Smooth muscle cell (in vitro differentiated cells): ENCODE measurements around the gene NCAPG2. TPM values are rescaled to one million over a fixed set of nuclear protein-coding genes. Genes with fewer than 3 reads are reported as not detected.
"Not testable (repeated sequence)": the region's sequence is repeated elsewhere in the genome, so short reads cannot be mapped to it uniquely, and the experiment has no call there.

ENCODE experiments used
- DNase-seq: peaks from one replicate; lab custom pipeline; 2025; ENCODE audit not compliant: unreplicated experiment; lab: John Stamatoyannopoulos, UW
- H2AFZ ChIP-seq: fragments of 200-600 bp; sonication (generic); 2 replicates; pipeline ENCODE4 v1.6.0; 2016; ENCODE audit warnings: antibody characterized with exemption, low read depth, mild to moderate bottlenecking
- H3F3A ChIP-seq: fragments of 200-600 bp; sonication (generic); 2 replicates; pipeline ENCODE4 v1.6.0; 2017; ENCODE audit warnings: antibody characterized with exemption, low read depth
- H3K27ac ChIP-seq: fragments of 200-600 bp; sonication (generic); 2 replicates; pipeline ENCODE4 v1.5.1; 2016; ENCODE audit warnings: low read depth, mild to moderate bottlenecking
- H3K27me3 ChIP-seq: fragments of 200-600 bp; sonication (generic); 2 replicates; pipeline ENCODE4 v1.6.1; 2016; ENCODE audit warnings: low read depth, mild to moderate bottlenecking
- H3K36me3 ChIP-seq: fragments of 200-600 bp; sonication (generic); 2 replicates; pipeline ENCODE4 v1.5.1; 2016; ENCODE audit warnings: low read depth
- H3K4me1 ChIP-seq: fragments of 200-600 bp; sonication (generic); 2 replicates; pipeline ENCODE4 v1.5.1; 2016; ENCODE audit warnings: low read depth
- H3K4me2 ChIP-seq: fragments of 200-600 bp; sonication (generic); 2 replicates; pipeline ENCODE4 v1.6.0; 2016; ENCODE audit warnings: mild to moderate bottlenecking
- H3K4me3 ChIP-seq: fragments of 200-600 bp; sonication (generic); 2 replicates; pipeline ENCODE4 v1.5.1; 2016; ENCODE audit warnings: mild to moderate bottlenecking
- H3K79me2 ChIP-seq: fragments of 200-600 bp; sonication (generic); 2 replicates; pipeline ENCODE4 v1.6.0; 2016; ENCODE audit warnings: low read depth, mild to moderate bottlenecking
- H3K9ac ChIP-seq: fragments of 200-600 bp; sonication (generic); 2 replicates; pipeline ENCODE4 v1.6.0; 2016; ENCODE audit warnings: low read depth
- H3K9me3 ChIP-seq: fragments of 200-600 bp; sonication (generic); replicated peaks from 2 replicates; pipeline ENCODE4 v1.5.1; 2016; ENCODE audit warnings: low read depth
- H4K20me1 ChIP-seq: fragments of 200-600 bp; sonication (generic); 2 replicates; pipeline ENCODE4 v1.6.0; 2016; ENCODE audit warnings: low read depth
- WGBS: methylation state at CpG from one replicate; pipeline ENCODE4 v1.1.7; 2016; ENCODE audit warnings: low lambda C conversion rate; 5-methylcytosine and 5-hydroxymethylcytosine counted together
- polyA plus RNA-seq: library from polyadenylated mRNA; unstranded; fragments of >200 nt; fragmentation: Nextera tagmentation; extraction: Ambion mirVana; gene quantifications from 2 replicates; pipeline ENCODE4 v1.2.1, GENCODE V29; 2016
- total RNA-seq: library from RNA; depleted of rRNA; stranded (reverse); fragments of >200 nt; gene quantifications from 2 replicates; pipeline ENCODE4 v1.2.3, GENCODE V29; 2014
- TF ChIP-seq, protein P1 (sequence below): fragments of 200-600 bp; sonication (generic); IDR thresholded peaks from 2 replicates; pipeline ENCODE4 v1.5.1; 2017; ENCODE audit warnings: borderline replicate concordance, mild to moderate bottlenecking, antibody characterized with exemption; ENCODE audit not compliant: insufficient read depth, poor library complexity, severe bottlenecking

The NCAPG2 gene
- total and polyA plus RNA-seq, 2 experiments from 2014 or later = 9.9 to 12.5 TPM

GRCh38 chr7:158676906-158677305 is 27.7 kb downstream of the NCAPG2 start:
- no peak for DNase-seq
- TF ChIP-seq, protein P1, sequence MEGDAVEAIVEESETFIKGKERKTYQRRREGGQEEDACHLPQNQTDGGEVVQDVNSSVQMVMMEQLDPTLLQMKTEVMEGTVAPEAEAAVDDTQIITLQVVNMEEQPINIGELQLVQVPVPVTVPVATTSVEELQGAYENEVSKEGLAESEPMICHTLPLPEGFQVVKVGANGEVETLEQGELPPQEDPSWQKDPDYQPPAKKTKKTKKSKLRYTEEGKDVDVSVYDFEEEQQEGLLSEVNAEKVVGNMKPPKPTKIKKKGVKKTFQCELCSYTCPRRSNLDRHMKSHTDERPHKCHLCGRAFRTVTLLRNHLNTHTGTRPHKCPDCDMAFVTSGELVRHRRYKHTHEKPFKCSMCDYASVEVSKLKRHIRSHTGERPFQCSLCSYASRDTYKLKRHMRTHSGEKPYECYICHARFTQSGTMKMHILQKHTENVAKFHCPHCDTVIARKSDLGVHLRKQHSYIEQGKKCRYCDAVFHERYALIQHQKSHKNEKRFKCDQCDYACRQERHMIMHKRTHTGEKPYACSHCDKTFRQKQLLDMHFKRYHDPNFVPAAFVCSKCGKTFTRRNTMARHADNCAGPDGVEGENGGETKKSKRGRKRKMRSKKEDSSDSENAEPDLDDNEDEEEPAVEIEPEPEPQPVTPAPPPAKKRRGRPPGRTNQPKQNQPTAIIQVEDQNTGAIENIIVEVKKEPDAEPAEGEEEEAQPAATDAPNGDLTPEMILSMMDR = no peak
- H3F3A ChIP-seq = no peaks in the 10 kb centered on the region
- H3K9ac ChIP-seq = no peak overlapping the region
- no peak overlapping the region for H2AFZ ChIP-seq
- no peaks in the 10 kb centered on the region for H3K4me1 ChIP-seq
- H3K27ac ChIP-seq = no peak overlapping the region
- no peaks in the 10 kb centered on the region for H3K9me3 ChIP-seq
- no peaks in the 10 kb centered on the region for H3K79me2 ChIP-seq
- H3K4me3 ChIP-seq = no peak overlapping the region
- no peaks in the 10 kb centered on the region for H3K27me3 ChIP-seq
- H3K4me2 ChIP-seq = no peak overlapping the region
- no peaks in the 10 kb centered on the region for H4K20me1 ChIP-seq
- WGBS = 100% methylated on average over 3 of the region's 3 CpGs
- no peaks in the 10 kb centered on the region for H3K36me3 ChIP-seq

GRCh38 chr7:158676171-158676840 is 28.3 kb downstream of the NCAPG2 start:
- Histone ChIP-seq H3F3A (no peaks in the 10 kb centered on the region), H3K4me2 (no peak overlapping the region), H2AFZ (no peak overlapping the region), H3K27ac (no peak overlapping the region), H3K79me2 (no peaks in the 10 kb centered on the region), H3K27me3 (no peaks in the 10 kb centered on the region), H3K9ac (no peak overlapping the region), H3K4me3 (no peak overlapping the region), H4K20me1 (no peaks in the 10 kb centered on the region), H3K36me3 (no peaks in the 10 kb centered on the region), H3K4me1 (no peaks in the 10 kb centered on the region), H3K9me3 (no peaks in the 10 kb centered on the region)
- TF ChIP-seq, protein P1 = no peak
- no peak for DNase-seq
- 88% methylated on average over 7 of the region's 7 CpGs for WGBS

GRCh38 chr7:158672975-158673374 is 31.6 kb downstream of the NCAPG2 start:
- Histone ChIP-seq H3K9me3 (no peaks in the 10 kb centered on the region), H3K4me2 (no peak overlapping the region), H3K4me1 (no peaks in the 10 kb centered on the region), H3K9ac (no peak overlapping the region), H3K27ac (no peak overlapping the region), H3K4me3 (no peak overlapping the region), H3K36me3 (no peaks in the 10 kb centered on the region), H3K79me2 (no peaks in the 10 kb centered on the region), H3K27me3 (no peaks in the 10 kb centered on the region), H2AFZ (no peak overlapping the region), H3F3A (no peaks in the 10 kb centered on the region), H4K20me1 (no peaks in the 10 kb centered on the region)
- TF ChIP-seq, protein P1 = no peak
- DNase-seq = no peak
- WGBS = 74% methylated on average over 4 of the region's 4 CpGs

DNA sequence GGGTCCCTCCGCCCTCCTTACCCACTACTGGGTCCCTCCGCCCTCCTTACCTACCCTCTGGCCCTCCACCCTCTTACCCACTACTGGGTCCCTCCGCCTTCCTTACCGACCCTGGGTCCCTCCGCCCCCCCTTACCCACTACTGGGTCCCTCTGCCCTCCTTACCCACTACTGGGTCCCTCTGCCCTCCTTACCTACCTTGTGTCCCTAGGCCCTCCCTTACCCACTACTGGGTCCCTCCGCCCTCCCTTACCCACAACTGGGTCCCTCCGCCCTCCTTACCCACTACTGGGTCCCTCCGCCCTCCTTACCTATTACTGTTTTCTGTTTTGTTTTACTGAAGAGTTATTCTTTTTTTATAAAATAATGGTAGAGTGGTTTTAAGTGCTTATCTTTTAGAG is 36.5 kb downstream of the NCAPG2 start:
- not testable (repeated sequence) for H2AFZ ChIP-seq, H3K4me2 ChIP-seq, DNase-seq, H3K27ac ChIP-seq, H3K9me3 ChIP-seq, H3K4me3 ChIP-seq, H3F3A ChIP-seq, H3K79me2 ChIP-seq, H3K36me3 ChIP-seq, H3K9ac ChIP-seq, H4K20me1 ChIP-seq, H3K4me1 ChIP-seq, H3K27me3 ChIP-seq
- WGBS = 96% methylated on average over 5 of the region's 8 CpGs

GRCh38 chr7:158666966-158667678 is 37.5 kb downstream of the NCAPG2 start:
- H3K9ac ChIP-seq, H3F3A ChIP-seq, H2AFZ ChIP-seq, H3K36me3 ChIP-seq, H3K79me2 ChIP-seq, H4K20me1 ChIP-seq, H3K27ac ChIP-seq, H3K4me3 ChIP-seq, H3K9me3 ChIP-seq, H3K27me3 ChIP-seq, H3K4me2 ChIP-seq, DNase-seq, H3K4me1 ChIP-seq: not testable (repeated sequence)
- WGBS = 85% methylated on average over 10 of the region's 24 CpGs
